Hepatocyte (in vitro differentiated cells): ENCODE results near the gene SLC22A13.

Experiments used
- CTCF ChIP-seq: fragments of 200-600 bp; sonication (generic); IDR thresholded peaks from 2 replicates; pipeline ENCODE4 v1.5.1; 2016; ENCODE audit warnings: antibody characterized with exemption, mild to moderate bottlenecking; ENCODE audit not compliant: poor library complexity
- EZH2 ChIP-seq: fragments of 200-600 bp; sonication (generic); IDR thresholded peaks from 2 replicates; pipeline ENCODE4 v1.6.1; 2016; ENCODE audit warnings: antibody characterized with exemption, mild to moderate bottlenecking, borderline replicate concordance

GRCh38 chr3:38297537-38297936, 31.9 kb downstream of the SLC22A13 start:
- TF ChIP-seq EZH2 (no peak), CTCF (no peak)
